Adipose tissue (tissue), 3 donors: Measurements from ENCODE around the gene PADI4. TPM values are rescaled to one million over a fixed set of nuclear protein-coding genes. Genes with fewer than 3 reads are reported as not detected.
"Not testable (repeated sequence)": the region's sequence is repeated elsewhere in the genome, so short reads cannot be mapped to it uniquely, and the experiment has no call there.

Experiments
- H3K27ac ChIP-seq: one replicate; pipeline ENCODE4 v1.5.1; 2013; ENCODE audit warnings: low read depth, low read length
- WGBS, 3 donors: extraction: QIAGEN DNeasy Blood & Tissue Kit; methylation state at CpG; one replicate each; pipeline ENCODE4 v1.1.7; 2013; 5-methylcytosine and 5-hydroxymethylcytosine counted together
- polyA plus RNA-seq, 3 donors: library from polyadenylated mRNA; stranded (reverse); fragments of 200-250 nt; gene quantifications; one replicate each; pipeline ENCODE4 v1.2.3, GENCODE V29; 2013
- donor health status: healthy with polysubstance abuse.
- donor health status: Bipolar disorder and iron deficiency.
- donor health status: healthy.

The PADI4 gene
- polyA plus RNA-seq, 3 donors: 0.36 to 10.2 (median 2.4) TPM

GRCh38 chr1:17404034-17404684, 96.2 kb downstream of the PADI4 start:
- no peak overlapping the region for H3K27ac ChIP-seq
- 54 to 68% (median 63%) methylated on average over 14 to 15 of the region's 15 CpGs for WGBS, 3 donors

- 57 to 73% (median 70%) methylated on average over 6 of the region's 6 CpGs for WGBS, 3 donors
- H3K27ac ChIP-seq: no peak overlapping the region
Observed at GRCh38 chr1:17404820-17405219, 96.8 kb downstream of the PADI4 start.

GRCh38 chr1:17405898-17406759, 98.1 kb downstream of the PADI4 start:
- no peak overlapping the region for H3K27ac ChIP-seq
- 51 to 55% (median 55%) methylated on average over 14 to 15 of the region's 15 CpGs for WGBS, 3 donors

- 67 to 79% (median 77%) methylated on average over 16 of the region's 16 CpGs for WGBS, 3 donors
- not testable (repeated sequence) for H3K27ac ChIP-seq
Observed at GRCh38 chr1:17406760-17407475, 98.9 kb downstream of the PADI4 start.

- 93 to 97% (median 96%) methylated on average over 25 to 30 of the region's 30 CpGs for WGBS, 3 donors
- H3K27ac ChIP-seq: not testable (repeated sequence)
Observed at GRCh38 chr1:17407786-17408514, 100.0 kb downstream of the PADI4 start.

GRCh38 chr1:17409391-17409811, 101.4 kb downstream of the PADI4 start:
- H3K27ac ChIP-seq: no peak overlapping the region
- 82 to 96% (median 92%) methylated on average over 10 of the region's 10 CpGs for WGBS, 3 donors

- H3K27ac ChIP-seq: no peak overlapping the region
- 82 to 90% (median 86%) methylated on average over 16 of the region's 16 CpGs for WGBS, 3 donors
Observed at GRCh38 chr1:17412093-17412870, 104.3 kb downstream of the PADI4 start.

Other genes starting within 250 kb of the PADI4 start
- gene PADI2, start 188.7 kb upstream of the PADI4 start, polyA plus RNA-seq: 1 to 10 TPM; 1.2 to 4.3 (median 4.2) TPM
- under 1 TPM in 2 of 3 donors, not detected in 1; 0.03 to 0.21 TPM for gene PADI1, start 103.1 kb upstream of the PADI4 start, polyA plus RNA-seq
- not detected for gene PADI3, start 59.1 kb upstream of the PADI4 start, polyA plus RNA-seq
- gene PADI6, start 64.0 kb downstream of the PADI4 start, polyA plus RNA-seq: not detected
- gene RCC2, start 131.5 kb downstream of the PADI4 start, polyA plus RNA-seq: 10 to 100 TPM; 11.2 to 25.9 (median 19.6) TPM
- gene ARHGEF10L, start 231.5 kb downstream of the PADI4 start, polyA plus RNA-seq: 10 to 100 TPM; 19.8 to 71.8 (median 20.8) TPM